HG03064 (cell line): ENCODE results near the gene TMEM175.
A peak's percentile ranks its signal among the peaks of the same experiment; 100 is the strongest.
"Not testable (repeated sequence)": the region's sequence is repeated elsewhere in the genome, so short reads cannot be mapped to it uniquely, and the experiment has no call there.

Experiments
- ATAC-seq: cut with Tn5 transposase; IDR thresholded peaks from one replicate; pipeline ENCODE4 v1.9.1; 2021; ENCODE audit warnings: low read depth; ENCODE audit not compliant: unreplicated experiment

Gene TMEM175

GRCh38 chr4:914531-914930, 17.7 kb upstream of the TMEM175 start:
- no peak for ATAC-seq

GRCh38 chr4:915041-915474, 17.2 kb upstream of the TMEM175 start:
- no peak for ATAC-seq

DNA sequence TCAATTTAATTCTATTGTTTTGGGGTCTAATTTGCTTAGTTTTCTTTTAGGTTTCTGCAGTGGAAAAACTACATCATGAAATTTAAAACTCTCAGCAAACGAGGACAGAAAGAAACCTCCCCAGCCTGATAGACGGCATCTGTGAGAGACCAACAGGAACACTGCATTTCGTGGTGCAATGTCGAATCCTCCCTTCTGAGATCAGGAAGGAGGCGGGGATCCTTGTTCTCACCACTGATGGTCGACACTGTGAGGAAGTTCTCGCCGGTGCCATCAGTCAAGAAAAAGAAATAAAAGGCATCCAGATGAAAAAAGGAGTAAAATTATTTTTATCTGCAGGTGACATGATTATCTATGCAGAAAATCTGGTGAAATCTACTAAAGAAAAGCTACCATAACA, 16.7 kb upstream of the TMEM175 start:
- ATAC-seq: no peak

GRCh38 chr4:917466-917865, 14.8 kb upstream of the TMEM175 start:
- no peak for ATAC-seq

DNA sequence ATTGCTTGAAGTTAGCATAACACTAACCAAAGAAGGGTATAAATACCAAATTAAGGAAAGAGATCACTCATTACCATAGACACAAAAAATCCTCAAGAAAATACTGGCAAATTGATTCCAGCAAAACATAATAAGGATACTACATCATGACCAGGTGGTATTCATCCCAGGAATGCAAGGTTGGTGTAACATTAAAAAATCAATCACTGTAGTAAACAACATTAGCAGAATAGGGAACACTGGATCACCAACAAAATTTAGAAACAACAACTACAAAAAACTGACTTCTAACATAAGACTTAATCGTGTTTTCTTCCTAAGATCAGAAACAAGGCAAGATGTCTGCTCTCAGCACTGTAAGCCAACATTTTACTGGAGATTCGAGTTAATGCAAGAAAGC, 14.3 kb upstream of the TMEM175 start:
- no peak for ATAC-seq

- not testable (repeated sequence) for ATAC-seq
Observed at GRCh38 chr4:918591-918990, 13.7 kb upstream of the TMEM175 start.

GRCh38 chr4:919004-919680, 13.1 kb upstream of the TMEM175 start:
- not testable (repeated sequence) for ATAC-seq

DNA sequence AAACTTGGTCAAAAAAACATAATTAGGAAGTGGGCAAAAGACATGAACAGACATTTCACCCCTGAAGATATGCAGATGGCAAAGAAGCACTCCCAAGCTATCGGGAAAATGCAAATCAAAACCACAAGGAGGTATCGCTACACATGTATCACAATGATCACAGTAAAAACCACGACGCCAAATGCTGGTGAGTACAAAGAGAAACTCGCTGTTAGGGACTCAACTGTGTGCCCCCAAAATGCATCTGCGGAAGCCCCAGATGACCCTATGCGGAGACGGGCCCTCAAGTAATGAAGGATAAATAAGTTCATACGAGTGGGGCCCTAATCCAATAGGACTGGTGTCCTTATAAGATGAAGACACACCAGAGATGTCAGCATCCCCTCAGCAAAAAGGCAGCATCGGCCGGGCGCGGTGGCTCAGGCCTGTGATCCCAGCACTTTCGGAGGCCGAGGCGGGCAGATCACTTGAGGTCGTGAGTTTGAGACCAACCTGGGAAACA, 10.4 kb upstream of the TMEM175 start:
- no peak for ATAC-seq

DNA sequence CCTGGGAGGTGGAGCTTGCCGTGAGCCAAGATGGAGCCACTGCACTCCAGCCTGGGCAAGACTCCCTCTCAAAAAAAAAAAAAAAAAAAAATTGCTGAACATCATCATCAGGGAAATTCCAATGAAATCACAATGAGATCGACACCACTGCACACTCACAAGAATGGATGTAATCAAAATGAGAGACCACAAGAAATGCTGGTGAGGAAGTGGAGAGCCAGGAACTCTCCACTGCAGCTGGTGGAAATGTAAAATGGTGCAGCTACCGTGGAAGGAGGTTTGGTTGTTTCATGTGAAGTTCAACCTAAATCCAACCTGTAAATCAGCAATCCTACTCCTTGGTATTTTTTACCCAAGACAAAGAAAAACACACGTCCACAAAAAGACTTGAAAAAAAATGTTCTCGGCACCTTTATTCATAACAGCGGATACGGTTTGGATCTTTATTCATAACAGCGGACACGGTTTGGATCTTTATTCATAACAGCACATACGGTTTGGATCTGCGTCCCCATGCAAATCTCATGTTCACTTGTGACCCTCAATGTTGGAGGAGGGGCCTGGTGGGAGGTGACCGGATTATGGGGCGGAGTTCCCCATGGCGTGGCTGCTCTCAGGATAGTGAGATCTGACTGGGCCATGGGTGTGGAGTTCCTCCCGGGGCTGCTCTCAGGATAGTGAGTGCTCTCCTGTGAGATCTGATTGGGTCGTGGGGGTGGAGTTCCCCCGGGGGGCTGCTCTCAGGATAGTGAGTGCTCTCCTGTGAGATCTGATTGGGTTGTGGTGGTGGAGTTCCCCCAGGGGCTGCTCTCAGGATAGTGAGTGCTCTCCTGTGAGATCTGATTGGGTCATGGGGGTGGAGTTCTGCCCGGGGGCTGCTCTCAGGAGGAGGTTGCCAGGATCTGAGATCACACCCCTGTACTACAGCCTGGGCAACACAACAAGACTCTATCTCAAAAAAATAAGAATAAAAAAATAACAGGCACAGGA, 7.9 kb upstream of the TMEM175 start:
- ATAC-seq: no peak

DNA sequence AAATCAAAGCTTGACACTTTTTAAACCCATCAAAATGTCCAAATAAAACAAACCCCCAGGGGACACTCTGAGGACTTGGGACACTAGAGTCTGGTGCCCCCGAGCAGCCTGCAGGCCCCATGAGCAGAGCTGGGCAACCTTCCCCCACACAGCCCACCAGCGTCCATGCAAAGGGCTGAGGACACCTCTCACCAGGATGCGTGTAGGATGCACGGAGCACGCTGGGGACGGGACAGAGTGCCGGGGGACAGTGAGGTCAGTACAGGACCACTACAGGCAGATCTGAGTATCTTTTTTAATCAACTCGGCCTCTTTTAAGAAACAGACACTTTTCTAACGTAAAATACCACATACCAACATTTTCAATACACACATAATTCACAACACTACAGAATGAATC, 7.1 kb upstream of the TMEM175 start:
- no peak for ATAC-seq

DNA sequence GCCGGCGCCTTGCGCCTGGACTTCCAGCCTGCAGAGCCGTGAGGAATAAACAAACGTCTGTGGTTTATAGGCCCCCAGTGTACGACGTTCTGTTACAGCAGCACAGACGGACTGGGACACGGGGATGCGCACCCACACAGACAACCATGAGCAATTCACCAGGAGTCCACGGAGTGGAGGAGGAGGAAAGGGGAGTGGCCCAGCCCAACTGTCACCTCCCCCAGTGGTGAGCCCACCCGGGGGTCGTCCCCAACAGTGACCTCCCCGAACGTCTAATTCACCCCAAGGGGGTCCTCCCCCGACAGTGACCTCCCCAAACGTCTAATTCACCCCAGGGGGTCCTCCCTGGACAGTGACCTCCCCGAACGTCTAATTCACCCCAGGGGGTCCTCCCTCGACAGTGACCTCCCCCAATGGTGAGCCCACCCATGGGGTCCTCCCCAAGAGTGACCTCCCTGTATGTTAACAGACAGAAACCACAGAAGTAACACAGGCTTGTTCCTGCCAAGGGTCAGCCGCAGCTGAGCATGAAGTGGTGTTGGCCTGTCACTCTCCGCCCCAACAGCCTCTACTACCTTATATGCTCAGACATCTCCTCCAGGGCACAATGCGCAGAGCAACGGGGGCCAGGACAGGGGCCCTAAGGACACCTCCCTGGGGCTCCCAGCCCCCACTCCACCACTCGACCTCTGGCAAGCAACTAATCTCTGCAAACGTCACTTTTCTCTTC, 6.3 kb upstream of the TMEM175 start:
- ATAC-seq: no peak

- no peak for ATAC-seq
Observed at GRCh38 chr4:926538-926937, 5.7 kb upstream of the TMEM175 start.

- ATAC-seq: not testable (repeated sequence)
Observed at GRCh38 chr4:927566-927965, 4.7 kb upstream of the TMEM175 start.

- ATAC-seq: no peak
Observed at GRCh38 chr4:929096-929765, 3.0 kb upstream of the TMEM175 start.

DNA sequence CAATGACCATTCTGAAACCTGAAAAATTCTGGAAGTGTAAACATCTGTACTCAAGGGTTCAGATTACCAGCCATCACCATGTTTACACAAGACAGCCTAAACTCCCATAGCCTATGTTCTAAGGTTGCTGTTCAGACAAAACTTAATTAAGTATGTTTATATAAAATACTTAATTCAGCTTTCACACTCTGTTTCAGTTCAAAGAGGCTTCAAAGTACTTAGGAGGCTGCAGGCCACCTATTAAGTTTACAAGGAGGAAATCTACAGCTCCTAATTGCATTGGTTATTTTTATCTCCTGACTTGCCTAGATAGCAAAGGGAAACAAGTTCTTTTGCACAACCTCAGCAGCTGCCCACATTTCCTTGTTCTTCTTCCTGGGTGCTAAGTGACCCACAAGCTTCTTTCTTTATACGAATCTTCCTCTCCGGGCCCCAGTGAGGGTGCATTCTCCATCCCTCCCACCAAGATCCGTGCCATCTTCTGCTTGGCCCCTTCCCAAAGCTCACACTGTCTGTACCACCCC, 2.2 kb upstream of the TMEM175 start:
- no peak for ATAC-seq

DNA sequence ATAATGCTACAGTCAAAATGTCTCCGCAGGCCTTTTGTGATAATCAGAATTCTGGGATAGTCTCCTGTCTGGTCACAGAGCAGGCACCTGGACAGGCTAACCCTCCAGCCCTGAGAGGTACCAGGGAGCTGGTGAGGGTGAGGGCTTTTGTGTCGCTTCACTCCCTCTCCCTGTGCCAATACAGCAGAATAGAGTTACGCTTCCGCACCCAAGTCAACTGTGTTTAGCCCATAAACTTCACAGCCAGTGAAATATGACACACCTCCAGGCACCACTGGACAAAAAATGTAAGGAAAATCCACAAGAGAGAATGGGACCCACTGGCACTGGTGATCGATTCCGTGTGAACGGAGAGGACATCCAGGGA, 1.4 kb upstream of the TMEM175 start:
- ATAC-seq: no peak

DNA sequence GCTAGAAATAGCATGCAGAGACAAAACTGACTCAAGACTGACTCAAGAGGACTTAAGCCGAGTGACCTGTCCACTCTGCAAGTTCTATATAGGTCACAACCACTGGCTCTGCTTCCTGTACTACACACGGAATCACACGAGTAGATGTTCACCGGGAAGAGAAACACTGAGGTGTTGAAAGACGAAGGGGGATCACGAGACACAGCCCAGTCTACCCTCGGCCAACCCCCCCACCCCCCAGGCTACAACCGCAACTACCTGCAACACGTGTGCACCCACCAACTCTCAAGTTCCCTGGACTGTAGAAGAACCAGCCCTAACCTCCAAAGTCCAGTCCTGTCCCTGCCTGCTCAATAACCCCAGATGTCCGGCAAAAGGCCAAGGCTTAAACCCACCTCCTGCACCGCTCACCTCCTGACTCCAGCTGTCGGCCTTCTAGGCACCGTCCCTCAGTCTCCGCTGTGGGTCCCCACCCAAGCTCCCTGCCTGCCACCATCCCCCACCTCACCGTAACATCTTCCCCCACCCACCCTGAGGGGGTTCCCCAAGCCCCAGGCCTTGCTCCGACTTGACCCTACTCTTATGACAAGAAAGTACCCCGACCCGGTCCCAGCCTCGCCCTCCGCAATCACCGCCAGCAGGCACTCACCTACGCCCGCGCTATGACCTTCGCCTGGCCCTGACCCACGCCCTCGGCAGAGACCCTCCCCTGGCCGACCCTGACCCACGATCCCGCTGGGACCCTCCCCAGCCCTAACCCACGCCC, 883 bp upstream of the TMEM175 start:
- ATAC-seq: peak; percentile 5

GRCh38 chr4:932713-933070, 432 bp downstream of the TMEM175 start:
- ATAC-seq: no peak

- ATAC-seq: not testable (repeated sequence)
Observed at GRCh38 chr4:939508-939907, 7.2 kb downstream of the TMEM175 start.
